ENCODE data around the gene ICA1.
"Not testable (repeated sequence)": the region's sequence is repeated elsewhere in the genome, so short reads cannot be mapped to it uniquely, and the experiment has no call there.

Gene ICA1

DNA sequence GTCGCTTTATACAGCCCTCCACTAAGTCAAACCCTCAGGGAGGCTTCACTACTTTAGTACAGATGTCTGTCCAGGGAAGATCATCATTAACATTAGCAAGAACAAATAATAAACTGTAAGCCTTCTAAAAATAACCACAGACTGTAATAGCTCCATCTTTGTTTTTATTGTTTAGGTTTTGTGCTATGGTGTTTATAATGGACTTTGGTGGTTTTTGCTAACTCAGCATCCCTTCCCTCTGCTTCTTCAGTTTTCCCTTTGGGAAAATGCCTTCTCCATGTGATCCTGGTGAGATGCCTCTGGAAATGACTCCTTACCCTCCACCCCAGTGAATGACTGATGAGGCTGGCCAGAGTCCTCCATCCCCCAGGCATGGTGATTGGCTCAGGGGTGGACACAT lies 131.3 kb downstream of the ICA1 start:
- DNase-seq (ENCODE audit: low read depth) = no peak

DNA sequence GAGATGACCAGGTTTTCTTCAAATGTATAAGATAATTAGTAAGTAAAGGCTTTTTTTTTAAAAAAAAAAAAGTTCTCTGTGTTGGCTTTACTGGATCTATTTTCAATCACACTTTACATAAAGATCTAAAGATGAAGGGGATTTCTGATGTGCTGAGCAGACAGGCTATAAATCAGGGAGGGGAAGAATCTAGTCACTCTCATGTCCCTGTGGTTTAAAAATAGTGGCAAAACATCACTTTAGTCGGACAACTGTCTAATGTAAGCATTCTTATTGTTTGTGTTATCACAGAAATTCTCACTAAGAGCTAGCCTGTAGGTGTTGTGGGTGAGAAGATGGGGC lies 132.7 kb downstream of the ICA1 start:
- DNase-seq (ENCODE audit: low read depth) = no peak

DNA sequence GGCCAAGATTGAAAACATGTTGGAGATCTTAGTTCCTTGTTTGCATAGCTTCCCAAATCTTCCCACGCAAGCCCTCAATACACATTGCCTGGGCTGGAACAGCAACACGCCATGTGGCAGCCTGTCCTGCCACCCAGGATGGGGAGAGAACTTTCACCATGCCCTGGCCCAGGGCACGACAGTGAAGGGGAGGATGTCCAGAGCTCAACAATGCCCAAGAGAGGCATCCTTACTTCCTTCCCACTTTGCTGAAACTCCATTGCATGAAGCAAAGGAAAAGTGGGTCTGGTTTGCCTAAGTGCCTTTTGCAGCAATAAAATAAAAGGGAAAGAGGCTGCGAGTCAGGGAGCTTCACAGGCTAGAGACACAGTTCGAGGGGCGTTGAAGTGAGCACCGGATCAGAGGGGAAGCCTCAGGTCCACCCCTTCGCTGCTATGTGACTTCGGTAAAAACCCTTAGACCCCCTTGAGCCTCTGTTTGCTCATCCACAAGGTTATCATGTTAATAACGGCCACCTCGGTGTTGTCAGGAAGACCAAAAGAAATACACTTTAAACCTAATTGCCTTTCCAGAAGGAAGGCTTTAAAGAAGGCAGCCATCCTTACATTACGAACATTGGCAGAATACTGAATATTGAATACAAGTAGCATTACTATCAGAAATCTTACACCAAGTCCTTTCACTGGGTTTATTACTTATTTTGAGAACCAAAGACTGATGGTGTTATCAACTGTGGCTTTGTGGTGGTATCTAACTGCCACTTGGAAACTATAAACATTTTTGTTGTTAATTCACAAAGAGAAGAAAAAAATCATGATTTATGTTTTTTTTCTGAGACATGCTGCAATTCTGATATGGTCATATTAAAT lies 133.3 kb downstream of the ICA1 start:
- DNase-seq (ENCODE audit: low read depth) = no peak

DNA sequence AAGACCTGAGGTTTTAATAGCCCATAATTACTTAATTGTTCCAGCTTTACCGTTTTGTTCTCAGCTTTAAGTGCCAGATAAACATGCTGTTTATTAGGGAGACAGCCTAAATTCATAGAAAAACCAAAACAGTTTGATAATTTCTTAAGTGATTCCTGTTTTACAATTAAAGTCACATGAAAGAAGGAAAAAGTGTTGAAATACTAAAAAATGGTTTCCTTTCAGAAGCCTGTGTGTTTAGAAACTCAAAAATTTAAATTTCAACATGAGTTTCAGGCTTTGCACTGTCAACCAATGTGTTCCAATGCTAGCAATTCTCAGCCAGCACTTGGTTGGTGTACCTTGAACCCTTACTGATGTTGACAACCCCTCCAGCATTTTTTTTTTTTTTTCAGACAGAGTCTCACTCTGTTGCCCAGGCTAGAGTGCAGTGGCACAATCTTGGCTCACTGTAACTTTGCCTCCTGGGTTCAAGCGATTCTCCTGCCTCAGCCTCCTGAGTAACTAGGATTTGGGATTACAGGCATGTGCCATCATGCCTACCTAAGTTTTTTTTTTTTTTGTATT lies 135.3 kb downstream of the ICA1 start:
- DNase-seq (ENCODE audit: low read depth) = no peak

DNA sequence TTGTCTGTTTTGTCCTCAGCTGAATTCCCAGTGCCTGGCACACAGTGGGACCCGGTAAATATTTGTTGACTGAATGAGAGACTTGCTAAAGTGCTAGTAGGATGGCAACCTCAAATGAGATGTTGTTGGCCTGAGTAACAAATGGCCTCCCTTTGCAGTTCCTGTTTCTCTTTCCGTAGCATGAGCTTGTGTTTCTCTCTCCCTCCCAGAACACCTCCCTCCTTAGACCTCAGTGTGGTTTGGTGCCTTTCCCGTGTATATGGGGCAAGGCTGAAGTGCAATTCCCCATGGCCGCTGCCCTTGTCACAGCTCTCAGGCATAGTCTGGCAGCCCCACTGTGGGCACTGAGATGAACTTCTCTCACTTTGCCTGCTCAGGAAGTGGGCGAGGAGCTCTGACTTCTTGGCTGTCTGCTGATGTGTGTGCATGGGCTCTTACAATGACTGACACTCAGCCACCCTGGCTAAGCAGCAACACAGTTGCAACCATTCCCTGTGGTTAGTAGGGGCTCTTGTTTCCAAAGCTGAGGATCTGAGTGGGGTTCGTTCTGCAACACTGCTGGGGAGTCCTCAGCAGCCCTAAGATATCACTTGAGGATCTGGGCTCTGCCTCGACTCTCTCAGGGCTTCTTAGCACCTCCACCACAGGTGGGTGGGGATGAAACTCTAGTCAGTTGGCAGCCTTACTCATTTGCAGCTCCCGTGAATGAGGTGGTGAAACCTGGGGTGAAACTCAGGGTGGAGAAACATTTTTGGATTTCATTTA lies 136.1 kb downstream of the ICA1 start:
- peak; percentile 65 for DNase-seq (ENCODE audit: low read depth)

DNA sequence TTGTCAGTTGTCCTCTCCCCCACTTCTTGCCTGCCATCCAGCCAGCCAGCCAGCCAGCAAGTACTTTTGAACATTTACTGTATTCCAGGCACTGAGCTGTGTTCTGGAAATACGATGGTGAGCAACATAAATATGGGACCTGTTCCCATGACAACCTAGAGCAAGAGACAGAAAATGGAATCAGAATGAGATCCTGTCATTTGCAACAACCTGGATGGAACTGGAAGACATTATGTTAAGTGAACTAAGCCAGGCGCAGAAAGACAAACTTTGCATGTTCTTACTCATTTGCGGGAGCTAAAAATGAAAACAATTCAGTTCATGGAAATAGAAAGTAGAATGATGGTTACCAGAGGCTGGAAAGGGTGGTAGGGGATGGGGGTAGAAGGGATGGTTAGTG lies 140.7 kb downstream of the ICA1 start:
- no peak for DNase-seq (ENCODE audit: low read depth)

DNA sequence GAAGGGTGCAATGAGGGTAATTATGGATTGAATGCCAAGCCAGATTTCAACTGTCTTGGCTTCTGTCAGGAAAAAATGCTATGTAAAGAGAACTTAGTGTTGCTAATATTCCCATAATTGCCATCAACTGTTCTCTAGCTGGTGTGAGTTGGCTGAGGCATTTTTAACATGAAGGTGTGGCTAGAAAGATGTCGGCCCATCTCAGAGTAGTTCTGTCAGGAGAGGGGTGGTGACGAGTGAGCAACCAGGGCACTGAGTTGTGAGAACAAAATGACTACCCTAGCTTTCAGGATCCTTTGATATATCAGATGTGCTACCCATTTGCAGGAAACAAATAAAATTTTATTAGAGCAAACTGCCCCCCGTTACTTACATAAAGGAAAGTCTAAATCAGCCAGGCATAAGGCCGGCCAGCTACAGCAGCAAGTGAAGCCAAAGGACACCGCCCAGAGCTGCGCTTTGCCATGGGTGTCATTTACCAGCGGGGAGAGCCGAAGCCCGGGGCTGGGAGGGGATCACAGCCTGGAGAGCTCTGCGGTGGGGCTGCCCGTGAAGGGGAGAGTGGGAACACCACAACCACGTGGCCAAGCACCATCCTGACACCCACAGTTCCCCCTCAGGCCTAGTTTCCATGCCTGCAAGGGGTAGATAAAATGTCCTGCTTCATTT lies 141.4 kb downstream of the ICA1 start:
- DNase-seq (ENCODE audit: low read depth) = no peak

DNA sequence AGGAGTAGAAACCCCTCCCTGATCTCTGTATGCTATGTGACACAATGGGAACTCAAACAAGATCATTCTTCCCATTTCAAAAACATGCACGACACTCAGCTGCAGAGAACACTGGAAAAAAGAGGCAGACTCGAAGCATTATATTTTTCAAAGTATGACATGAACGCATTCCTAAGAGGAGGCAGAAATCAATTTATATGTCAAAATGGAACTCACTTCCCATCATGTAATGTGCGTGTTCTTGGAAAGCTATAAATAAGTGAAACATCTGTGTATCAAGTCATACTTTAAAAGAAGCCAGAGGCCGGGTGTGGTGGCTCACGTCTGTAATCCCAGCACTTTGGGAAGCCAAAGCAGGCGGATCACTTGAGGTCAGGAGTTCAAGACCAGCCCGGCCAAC lies 142.7 kb downstream of the ICA1 start:
- DNase-seq (ENCODE audit: low read depth) = no peak

DNA sequence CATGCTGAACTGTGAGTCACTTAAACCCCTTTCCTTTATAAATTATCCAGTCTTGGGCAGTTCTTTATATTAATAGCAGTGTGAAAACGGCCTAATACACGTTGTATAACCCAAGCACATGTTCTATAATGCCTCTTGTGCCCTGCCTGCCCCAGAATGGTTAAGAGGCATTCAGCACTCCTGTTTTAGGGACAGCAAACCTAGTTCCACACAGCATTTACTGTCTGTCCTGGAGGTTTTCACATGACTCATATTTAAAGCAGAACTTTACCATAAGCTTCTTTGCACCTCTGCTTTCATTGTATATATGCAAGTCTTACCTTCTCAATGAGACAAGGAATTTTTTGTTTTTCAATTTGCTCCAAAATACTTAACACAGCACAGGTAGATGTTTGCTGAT lies 144.8 kb downstream of the ICA1 start:
- DNase-seq (ENCODE audit: low read depth) = no peak

DNA sequence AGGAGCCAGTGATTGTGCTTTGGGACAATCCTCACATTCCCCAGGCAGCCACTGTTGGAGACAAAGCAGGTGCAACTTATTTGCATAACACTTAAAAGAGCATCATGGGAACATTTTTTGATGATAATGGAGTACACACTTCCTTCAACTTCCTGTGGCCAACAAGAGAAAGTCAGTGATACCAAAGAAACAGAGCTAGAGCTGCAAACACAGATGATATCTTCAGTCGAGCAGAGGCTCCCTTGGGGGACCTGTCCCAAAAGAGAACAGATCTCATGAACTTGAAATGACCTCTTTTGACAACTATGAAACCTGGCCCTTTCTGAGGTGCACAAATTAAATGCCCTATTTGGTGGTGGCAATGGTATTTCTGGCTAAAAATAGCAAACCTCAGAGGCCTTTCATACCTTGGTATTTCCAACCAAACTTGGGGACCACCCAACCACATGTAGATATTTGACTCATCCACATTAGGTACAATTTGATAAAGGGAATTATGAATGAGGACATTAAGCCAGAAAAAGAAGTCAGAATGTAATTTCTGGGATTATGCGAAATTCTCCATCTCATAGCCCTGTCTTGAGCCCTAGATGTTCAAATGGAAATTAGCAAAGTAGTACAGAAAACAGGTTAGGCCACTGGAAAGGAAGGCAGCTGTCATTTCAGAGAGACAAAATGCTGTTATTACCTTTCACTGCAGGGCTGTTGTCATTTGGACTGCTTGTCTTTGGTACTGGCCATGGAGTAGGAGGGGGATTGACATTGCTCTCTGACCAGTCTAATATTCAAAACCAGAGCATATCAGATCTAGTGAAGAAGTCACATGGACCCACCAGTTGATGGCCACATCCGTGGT lies 146.2 kb downstream of the ICA1 start:
- DNase-seq (ENCODE audit: low read depth) = no peak

DNA sequence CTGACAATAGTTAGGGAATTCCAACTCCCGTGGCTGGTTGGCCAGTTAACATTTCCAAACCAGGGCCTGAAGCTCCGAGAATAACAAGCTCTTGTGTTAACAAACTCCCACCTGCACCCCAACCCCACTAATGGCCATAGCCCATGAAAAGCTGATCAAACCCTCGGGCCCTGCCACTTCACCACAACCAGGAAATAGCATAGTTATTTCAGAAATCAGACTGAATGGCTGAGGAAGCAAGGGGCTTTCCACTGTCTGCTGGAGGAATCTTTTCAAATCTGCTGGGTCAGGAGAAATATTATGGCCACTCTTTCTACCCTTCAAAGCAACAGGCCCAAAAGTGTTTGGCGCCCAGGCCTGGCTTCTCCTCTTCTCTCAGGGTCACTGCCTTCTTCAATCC lies 147.8 kb downstream of the ICA1 start:
- DNase-seq (ENCODE audit: low read depth) = no peak

DNA sequence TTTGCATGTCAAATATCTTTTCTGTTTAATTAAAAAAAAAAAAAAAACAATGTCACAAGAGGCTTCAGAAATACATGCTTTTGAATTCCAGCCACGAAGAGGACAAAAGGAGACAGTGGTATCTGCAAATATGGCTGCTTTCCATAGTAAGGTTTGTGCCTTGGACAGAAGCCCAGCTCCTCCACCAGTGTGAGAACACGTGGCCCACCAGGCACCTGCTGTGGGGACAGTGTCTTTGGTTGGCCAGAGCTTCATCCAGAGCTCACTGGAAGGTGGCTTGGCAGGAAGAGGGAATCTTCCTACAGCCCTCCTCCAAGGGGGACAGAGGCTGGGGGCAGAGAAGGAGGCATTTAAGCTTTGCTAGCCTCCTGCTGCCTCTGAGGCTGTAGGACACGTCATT lies 148.8 kb downstream of the ICA1 start:
- no peak for DNase-seq (ENCODE audit: low read depth)

DNA sequence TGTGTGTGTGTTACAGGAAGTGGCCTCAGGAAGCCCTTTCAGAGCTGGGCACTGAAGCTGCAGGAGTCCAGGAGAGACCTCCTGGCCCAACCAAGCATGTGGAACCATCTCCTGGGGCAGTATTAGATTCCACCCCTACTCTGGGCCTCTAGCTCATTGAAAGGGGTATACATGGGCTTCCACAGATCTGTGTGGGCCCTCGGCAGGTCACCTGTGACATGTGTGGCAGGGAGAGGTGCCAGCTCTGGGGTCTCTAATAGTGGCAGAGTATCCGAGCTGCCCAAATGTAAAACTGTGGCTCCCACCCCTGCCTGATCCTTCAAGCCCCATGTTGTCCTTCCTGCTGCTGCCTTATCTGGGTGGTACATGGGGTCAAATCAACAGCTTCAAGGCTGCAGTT lies 149.3 kb downstream of the ICA1 start:
- DNase-seq (ENCODE audit: low read depth) = no peak

DNA sequence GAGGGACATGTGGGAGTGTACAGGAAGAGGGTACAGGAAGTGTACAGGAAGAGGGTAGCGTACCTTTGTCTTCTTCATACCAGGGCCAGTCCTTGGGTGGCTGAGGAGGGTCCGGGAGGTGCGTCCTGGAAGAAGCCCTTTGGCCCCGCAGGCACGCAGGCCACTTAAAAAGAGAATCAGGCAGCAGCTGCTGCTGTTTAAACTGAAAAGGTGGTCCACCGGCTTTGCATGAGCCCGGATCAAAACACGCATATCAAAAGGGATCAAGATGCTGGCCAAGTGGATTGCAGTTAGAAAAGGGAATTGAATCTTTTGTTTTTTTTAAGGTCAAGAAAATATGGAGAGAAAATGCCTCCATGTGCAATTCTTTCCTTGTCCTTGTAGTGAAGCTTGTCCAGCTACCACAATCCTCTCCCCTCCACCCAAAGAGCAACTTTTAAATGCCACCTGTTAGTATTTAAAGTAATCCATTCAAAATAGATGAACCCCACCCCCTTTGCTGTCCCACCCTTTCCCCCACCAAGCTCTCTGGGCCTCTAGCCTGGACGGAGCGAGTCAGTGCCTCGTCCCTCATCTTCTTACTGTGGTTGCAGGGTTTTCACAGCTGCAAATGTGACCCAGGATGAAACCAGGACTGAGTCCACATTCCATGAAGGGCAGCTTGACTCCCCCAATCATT lies 150.5 kb downstream of the ICA1 start:
- DNase-seq (ENCODE audit: low read depth) = no peak

DNA sequence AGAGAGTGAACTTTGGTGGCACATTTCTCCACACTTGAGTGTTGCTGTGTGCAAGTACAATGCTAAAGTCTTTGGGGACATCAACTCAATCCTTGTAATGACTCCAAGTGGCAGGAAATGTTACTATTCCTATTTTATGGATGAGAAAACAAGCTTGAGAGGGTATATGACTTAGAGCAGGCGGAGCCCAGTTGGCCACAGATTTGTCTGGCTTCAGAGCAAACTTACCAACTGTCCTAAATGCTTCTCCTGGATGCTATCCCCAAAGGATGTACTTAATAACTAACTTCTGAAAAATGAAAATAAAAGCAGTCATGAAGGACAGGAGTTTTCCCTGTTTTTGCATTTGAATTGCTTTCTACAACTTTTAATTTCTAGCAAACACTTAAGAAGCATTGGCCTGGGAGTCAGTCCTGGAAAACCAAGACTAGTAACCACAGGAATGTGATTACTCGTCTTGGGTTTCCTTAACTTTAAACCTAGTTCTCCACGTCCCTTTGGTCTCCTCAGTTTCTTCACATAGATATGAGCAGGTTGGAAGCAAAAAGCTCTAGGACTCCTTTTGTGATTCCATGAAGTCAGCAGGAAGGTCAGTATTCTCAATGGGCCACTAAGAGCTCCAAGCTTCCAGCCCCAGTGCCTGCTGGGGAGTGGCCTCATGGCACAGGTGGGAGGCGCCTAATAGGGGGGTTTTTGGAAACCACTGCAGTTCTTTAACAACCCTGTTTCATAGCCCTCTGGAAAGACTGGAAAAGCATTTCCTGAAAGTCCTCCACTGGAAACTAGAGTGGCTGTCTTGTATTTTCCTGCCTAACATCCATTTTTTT lies 152.6 kb downstream of the ICA1 start:
- no peak for DNase-seq (ENCODE audit: low read depth)

DNA sequence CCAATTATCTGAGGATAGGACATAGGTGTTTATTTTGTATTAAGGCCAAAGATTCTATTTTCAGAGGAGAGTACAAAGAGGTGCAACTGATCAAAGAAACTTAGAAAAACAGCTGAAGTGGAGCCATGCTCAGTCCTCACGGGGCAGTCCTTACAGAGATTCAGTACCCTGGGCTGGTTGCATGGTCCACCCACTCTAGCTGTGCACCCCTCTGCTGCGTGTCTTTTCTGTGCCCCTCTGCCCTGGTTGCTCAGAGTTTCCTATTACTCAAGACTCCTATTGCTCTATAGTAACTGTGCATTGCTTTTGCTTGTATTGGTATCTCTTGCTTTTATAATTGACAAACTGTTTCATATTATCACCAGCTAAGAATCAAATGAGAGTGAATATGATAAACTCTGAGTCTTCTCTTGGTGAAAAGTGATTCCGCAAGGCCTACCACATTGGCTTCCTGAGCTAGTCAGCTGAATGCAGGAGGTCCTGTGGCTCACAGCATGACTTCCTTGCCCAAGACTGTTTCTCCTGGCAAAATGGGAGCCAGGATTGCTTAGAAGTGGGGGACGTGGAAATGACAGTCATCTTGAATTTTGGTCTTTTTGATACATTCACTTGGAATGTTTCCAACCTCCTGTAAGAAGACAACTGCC lies 156.4 kb downstream of the ICA1 start:
- DNase-seq (ENCODE audit: low read depth) = no peak

DNA sequence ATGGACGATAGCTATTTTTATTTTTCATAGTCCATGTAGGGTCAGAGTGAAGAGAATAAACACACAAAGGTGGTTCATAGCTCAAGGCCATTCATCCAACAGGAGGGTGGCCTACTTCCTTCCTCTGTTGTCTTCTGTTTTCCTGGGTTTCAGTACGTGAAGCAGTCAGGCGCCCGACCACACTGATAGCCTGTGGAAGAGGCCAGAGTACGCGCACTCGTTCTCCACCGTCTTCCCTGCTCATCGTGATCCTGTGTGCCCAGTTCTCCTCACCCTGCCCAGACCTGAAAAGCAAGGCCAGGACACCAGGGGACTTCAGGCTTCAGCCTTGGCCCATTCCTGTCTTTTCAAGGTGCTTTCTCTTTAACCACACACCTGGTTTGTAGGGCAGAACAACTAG lies 158.7 kb downstream of the ICA1 start:
- DNase-seq (ENCODE audit: low read depth) = no peak

DNA sequence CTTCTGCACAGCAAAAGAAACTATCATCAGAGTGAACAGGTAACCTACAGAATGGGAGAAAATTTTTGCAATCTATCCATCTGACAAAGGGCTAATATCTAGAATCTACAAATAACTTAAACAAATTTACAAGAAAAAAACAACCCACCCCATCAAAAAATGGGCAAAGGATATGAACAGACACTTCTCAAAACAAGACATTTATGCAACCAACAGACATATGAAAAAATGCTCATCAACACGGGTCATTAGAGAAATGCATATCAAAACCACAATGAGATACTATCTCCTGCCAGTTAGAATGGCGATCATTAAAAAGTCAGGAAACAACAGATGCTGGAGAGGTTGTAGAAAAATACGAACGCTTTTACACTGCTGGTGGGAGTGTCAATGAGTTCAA lies 160.7 kb downstream of the ICA1 start:
- not testable (repeated sequence) for DNase-seq (ENCODE audit: low read depth)
